SKM-1 (cell line): ENCODE results near the gene ARHGAP12.

Experiments used
- DNase-seq: peaks from one replicate; lab custom pipeline; 2025; ENCODE audit not compliant: unreplicated experiment; lab: John Stamatoyannopoulos, UW

ARHGAP12 gene

GRCh38 chr10:31885971-31886370 is 42.7 kb downstream of the ARHGAP12 start:
- DNase-seq = no peak

- no peak for DNase-seq
Measured at GRCh38 chr10:31884386-31884785, 44.2 kb downstream of the ARHGAP12 start.

- no peak for DNase-seq
Measured at GRCh38 chr10:31883397-31883796, 45.2 kb downstream of the ARHGAP12 start.

- no peak for DNase-seq
Measured at GRCh38 chr10:31878486-31878885, 50.1 kb downstream of the ARHGAP12 start.

GRCh38 chr10:31876652-31877352 is 51.8 kb downstream of the ARHGAP12 start:
- no peak for DNase-seq

GRCh38 chr10:31875608-31876007 is 53.0 kb downstream of the ARHGAP12 start:
- DNase-seq = no peak

- no peak for DNase-seq
Measured at GRCh38 chr10:31873724-31874123, 54.9 kb downstream of the ARHGAP12 start.

- no peak for DNase-seq
Measured at GRCh38 chr10:31871266-31872065, 57.2 kb downstream of the ARHGAP12 start.

- DNase-seq = no peak
Measured at GRCh38 chr10:31867646-31868045, 61.0 kb downstream of the ARHGAP12 start.

GRCh38 chr10:31866118-31866670 is 62.4 kb downstream of the ARHGAP12 start:
- no peak for DNase-seq

- DNase-seq = no peak
Measured at GRCh38 chr10:31864834-31865518, 63.7 kb downstream of the ARHGAP12 start.

GRCh38 chr10:31855033-31855432 is 73.6 kb downstream of the ARHGAP12 start:
- no peak for DNase-seq

GRCh38 chr10:31853629-31854028 is 75.0 kb downstream of the ARHGAP12 start:
- DNase-seq = no peak

GRCh38 chr10:31851216-31851615 is 77.4 kb downstream of the ARHGAP12 start:
- DNase-seq = no peak

- DNase-seq = no peak
Measured at GRCh38 chr10:31847515-31847914, 81.1 kb downstream of the ARHGAP12 start.

GRCh38 chr10:31838709-31839108 is 89.9 kb downstream of the ARHGAP12 start:
- no peak for DNase-seq

- DNase-seq = no peak
Measured at GRCh38 chr10:31838065-31838464, 90.6 kb downstream of the ARHGAP12 start.

- no peak for DNase-seq
Measured at GRCh38 chr10:31836569-31837406, 91.8 kb downstream of the ARHGAP12 start.

- DNase-seq = no peak
Measured at GRCh38 chr10:31833753-31834152, 94.9 kb downstream of the ARHGAP12 start.

GRCh38 chr10:31832261-31832660 is 96.4 kb downstream of the ARHGAP12 start:
- DNase-seq = no peak

GRCh38 chr10:31830887-31831286 is 97.7 kb downstream of the ARHGAP12 start:
- DNase-seq = no peak
